Lower lobe of right lung (tissue), 2 donors: Measurements from ENCODE around the gene ARL2BP. TPM values are rescaled to one million over a fixed set of nuclear protein-coding genes. Genes with fewer than 3 reads are reported as not detected.

Source experiments
- ATAC-seq, 2 donors: fragments of 200-7000 bp; cut with Tn5 transposase; one replicate each; pipeline ENCODE4 v1.9.1; 2020 to 2022; ENCODE audit warnings: mild to moderate bottlenecking in 2 of 2, moderate library complexity in 2 of 2
- DNase-seq: peaks from one replicate; pipeline ENCODE4 v3.0.0-alpha.2; 2020
- H3K27ac ChIP-seq: fragments of 200-600 bp; one replicate; pipeline ENCODE4 v1.8.0; 2022
- H3K27me3 ChIP-seq: fragments of 200-600 bp; one replicate; pipeline ENCODE4 v1.8.0; 2022; ENCODE audit warnings: low read depth
- H3K36me3 ChIP-seq: fragments of 200-600 bp; one replicate; pipeline ENCODE4 v1.8.0; 2022; ENCODE audit warnings: mild to moderate bottlenecking
- H3K4me1 ChIP-seq: fragments of 200-600 bp; one replicate; pipeline ENCODE4 v1.8.0; 2022
- H3K4me3 ChIP-seq: fragments of 200-600 bp; one replicate; pipeline ENCODE4 v1.8.0; 2022; ENCODE audit warnings: mild to moderate bottlenecking
- H3K9me3 ChIP-seq: fragments of 200-600 bp; one replicate; pipeline ENCODE4 v1.8.0; 2022
- intact Hi-C: fragments of 100-400 bp; cut with DNase I; formaldehyde crosslinking; loops from one replicate; pipeline ENCODE4 v1.11.0; 2022
- total RNA-seq: library from RNA; stranded (reverse); fragmentation: NEBNext Ultra II Directional; extraction: Animal tissue kit (Norgen Biotek cat#: 25700); gene quantifications from one replicate; pipeline ENCODE4 v1.2.1, GENCODE V29; 2021
- TF ChIP-seq, protein P1 (sequence below): fragments of 200-600 bp; IDR thresholded peaks from one replicate; pipeline ENCODE4 v1.8.0; 2022; ENCODE audit warnings: antibody characterized with exemption, mild to moderate bottlenecking
- donor health status: DM: no; HTN: yes; CAD: no; lungs with severe emphysema.

Gene ARL2BP
- total RNA-seq, 1 donor from 2014 or later = 58.1 TPM

- H3K4me1 ChIP-seq = peaks cover 43% of the 10 kb centered on the region
- H3K36me3 ChIP-seq = no peaks in the 10 kb centered on the region
- no peak for DNase-seq
- H3K9me3 ChIP-seq = no peaks in the 10 kb centered on the region
- no peaks in the 10 kb centered on the region for H3K27me3 ChIP-seq
- H3K27ac ChIP-seq = peak overlapping the region; percentile 31
- no peak for ATAC-seq
- peak overlapping the region; percentile 56 for H3K4me3 ChIP-seq
- intact Hi-C loops = loop anchor here (5.0 kb wide), 1 partner anchor 116 kb away; no protein-coding TSS in a partner anchor
- TF ChIP-seq, protein P1, sequence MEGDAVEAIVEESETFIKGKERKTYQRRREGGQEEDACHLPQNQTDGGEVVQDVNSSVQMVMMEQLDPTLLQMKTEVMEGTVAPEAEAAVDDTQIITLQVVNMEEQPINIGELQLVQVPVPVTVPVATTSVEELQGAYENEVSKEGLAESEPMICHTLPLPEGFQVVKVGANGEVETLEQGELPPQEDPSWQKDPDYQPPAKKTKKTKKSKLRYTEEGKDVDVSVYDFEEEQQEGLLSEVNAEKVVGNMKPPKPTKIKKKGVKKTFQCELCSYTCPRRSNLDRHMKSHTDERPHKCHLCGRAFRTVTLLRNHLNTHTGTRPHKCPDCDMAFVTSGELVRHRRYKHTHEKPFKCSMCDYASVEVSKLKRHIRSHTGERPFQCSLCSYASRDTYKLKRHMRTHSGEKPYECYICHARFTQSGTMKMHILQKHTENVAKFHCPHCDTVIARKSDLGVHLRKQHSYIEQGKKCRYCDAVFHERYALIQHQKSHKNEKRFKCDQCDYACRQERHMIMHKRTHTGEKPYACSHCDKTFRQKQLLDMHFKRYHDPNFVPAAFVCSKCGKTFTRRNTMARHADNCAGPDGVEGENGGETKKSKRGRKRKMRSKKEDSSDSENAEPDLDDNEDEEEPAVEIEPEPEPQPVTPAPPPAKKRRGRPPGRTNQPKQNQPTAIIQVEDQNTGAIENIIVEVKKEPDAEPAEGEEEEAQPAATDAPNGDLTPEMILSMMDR = no peak
Observed at GRCh38 chr16:57301126-57301817, 56.2 kb downstream of the ARL2BP start.

Other genes with a start within 250 kb of the ARL2BP start
- 55.3 TPM for gene CPNE2, start 152.7 kb upstream of the ARL2BP start, total RNA-seq
- 79.8 TPM for gene PSME3IP1, start 59.2 kb upstream of the ARL2BP start, total RNA-seq
- 34.9 TPM for gene RSPRY1, start 58.9 kb upstream of the ARL2BP start, total RNA-seq
- 77.5 TPM for gene PLLP, start 39.4 kb downstream of the ARL2BP start, total RNA-seq
- 2.0 TPM for gene CCL22, start 113.5 kb downstream of the ARL2BP start, total RNA-seq
- 33.6 TPM for gene CX3CL1, start 127.2 kb downstream of the ARL2BP start, total RNA-seq
- gene CCL17, start 159.5 kb downstream of the ARL2BP start, total RNA-seq = 2.8 TPM
- gene CIAPIN1, start 202.1 kb downstream of the ARL2BP start, total RNA-seq = 37.0 TPM
- gene COQ9, start 202.2 kb downstream of the ARL2BP start, total RNA-seq = 37.2 TPM
- gene POLR2C, start 217.4 kb downstream of the ARL2BP start, total RNA-seq = 76.0 TPM
- gene DOK4, start 241.2 kb downstream of the ARL2BP start, total RNA-seq = 57.3 TPM